K562 (cell line): ENCODE data around the gene DLX2. TPM values are rescaled to one million over a fixed set of nuclear protein-coding genes. Genes with fewer than 3 reads are reported as not detected.

Source experiments
- ATAC-seq: fragments of 200-7000 bp; cut with Tn5 transposase; 3 replicates; pipeline ENCODE4 v1.9.1; 2020; ENCODE audit warnings: moderate library complexity
- BruUV-seq: library from RNA; stranded (reverse); fragments of 400-500 nt; replicated peaks from 2 replicates; lab custom pipeline; 2021; lab: Mats Ljungman, UMichigan
- CTCF ChIA-PET: fragments of 300-600 bp; formaldehyde crosslinking; extraction: SDS; loops from one replicate; lab custom pipeline; 2021; ENCODE audit warnings: low intra/inter-chr PET ratio; lab: Yijun Ruan, JAX
- POLR2A ChIA-PET: fragments of 300-600, 350-650 bp; sonication (Branson Sonifier 250); formaldehyde crosslinking; extraction: SDS; loops from one replicate; lab custom pipeline; 2021; ENCODE audit warnings: antibody characterized with exemption, inconsistent platforms; lab: Yijun Ruan, JAX
- DNase-seq, 4 experiments: peaks; one replicate each; pipeline versions ENCODE4 v3.0.0 to v3.0.0-alpha.2; 2011 to 2018; ENCODE audit warnings: low spot score in 3 of 4, mixed read lengths in 3 of 4; ENCODE audit errors: extremely low read depth in 1 of 4
- FAIRE-seq: peaks from 2 replicates; lab custom pipeline; 2011; peaks lifted over from hg19 to GRCh38; lab: Jason Lieb, UNC
- H2AFZ ChIP-seq: 2 replicates; pipeline ENCODE4 v1.6.0; 2011; ENCODE audit warnings: low read depth, low read length, control low read depth, inconsistent platforms
- H3K27ac ChIP-seq: fragments of 200-600 bp; 3 replicates; pipeline ENCODE4 v1.8.0; 2011; ENCODE audit warnings: low read depth, mild to moderate bottlenecking, control low read depth, inconsistent platforms, low read length, moderate library complexity, mixed read lengths; ENCODE audit errors: extremely low read depth
- H3K27me3 ChIP-seq, 2 experiments: fragments of 300-600 bp in 1 of 2; 2 replicates in 1 of 2; 3 replicates in 1 of 2; pipeline versions ENCODE4 v1.6.0 to v1.8.0; 2011; ENCODE audit warnings: inconsistent platforms in 2 of 2, low read length in 2 of 2, mild to moderate bottlenecking in 1 of 2, mixed read lengths in 1 of 2, moderate library complexity in 1 of 2; ENCODE audit not compliant: control insufficient read depth in 2 of 2, insufficient read depth in 2 of 2
- H3K36me3 ChIP-seq: fragments of 300-600 bp; 3 replicates; pipeline ENCODE4 v1.8.0; 2011; ENCODE audit warnings: mild to moderate bottlenecking, low read length, inconsistent platforms; ENCODE audit not compliant: control insufficient read depth, insufficient read depth
- H3K4me1 ChIP-seq, 2 experiments: fragments of 200-600 bp in 1 of 2; replicated peaks in 1 of 2; 2 replicates in 1 of 2; 3 replicates in 1 of 2; pipeline versions ENCODE4 v1.5.1 to v1.8.0; 2011; ENCODE audit warnings: inconsistent platforms in 2 of 2, low read length in 2 of 2, mild to moderate bottlenecking in 1 of 2, mixed read lengths in 1 of 2, moderate library complexity in 1 of 2; ENCODE audit not compliant: control insufficient read depth in 2 of 2, insufficient read depth in 2 of 2
- H3K4me2 ChIP-seq: 2 replicates; pipeline ENCODE4 v1.6.1; 2011; ENCODE audit warnings: low read length, control low read depth, inconsistent platforms, mixed read lengths; ENCODE audit not compliant: insufficient read depth
- H3K4me3 ChIP-seq: fragments of 200-600 bp; sonication (generic), shearing (Covaris generic); 2 replicates; pipeline ENCODE4 v1.5.1; 2016; ENCODE audit warnings: control low read depth, inconsistent platforms
- H3K79me2 ChIP-seq: fragments of 200-600 bp; 3 replicates; pipeline ENCODE4 v1.8.0; 2011; ENCODE audit warnings: low read length, inconsistent platforms; ENCODE audit not compliant: control insufficient read depth, insufficient read depth
- H3K9ac ChIP-seq, 2 experiments: 2 replicates each; pipeline versions ENCODE4 v1.6.0 to v1.6.1; 2011; ENCODE audit warnings: low read depth in 2 of 2, low read length in 2 of 2, control low read depth in 1 of 2, inconsistent platforms in 1 of 2, mild to moderate bottlenecking in 1 of 2, mixed read lengths in 1 of 2; ENCODE audit not compliant: insufficient read depth in 1 of 2
- H3K9me1 ChIP-seq: one replicate; pipeline ENCODE4 v1.6.0; 2011; ENCODE audit warnings: inconsistent platforms, mild to moderate bottlenecking, low read length, moderate library complexity; ENCODE audit not compliant: control insufficient read depth, insufficient read depth
- H3K9me3 ChIP-seq: replicated peaks from 2 replicates; pipeline ENCODE4 v1.5.1; 2011; ENCODE audit warnings: low read depth, low read length, inconsistent platforms; ENCODE audit not compliant: control insufficient read depth, insufficient read depth
- H4K20me1 ChIP-seq: replicated peaks from 2 replicates; pipeline ENCODE4 v1.6.1; 2011; ENCODE audit warnings: low read length, inconsistent platforms, mixed read lengths; ENCODE audit not compliant: control insufficient read depth, insufficient read depth
- KAT8 ChIP-seq: fragments of 450-650 bp; IDR thresholded peaks from 2 replicates; pipeline ENCODE4 v1.6.1; 2016; ENCODE audit warnings: low read depth, mild to moderate bottlenecking
- MTA2 ChIP-seq: fragments of 450-650 bp; IDR thresholded peaks from 2 replicates; pipeline ENCODE4 v1.6.1; 2016; ENCODE audit warnings: low read depth
- ZFP36 ChIP-seq: fragments of 150-350 bp; IDR thresholded peaks from 2 replicates; pipeline ENCODE4 v1.6.1; 2018; ENCODE audit warnings: low read length, low read depth; ENCODE audit not compliant: partially characterized antibody
- ZNF224 ChIP-seq: sonication (generic); formaldehyde crosslinking; IDR thresholded peaks from 2 replicates; pipeline ENCODE4 v1.8.0; 2022; ENCODE audit warnings: mild to moderate bottlenecking, missing genetic modification reagents
- ZNF274 ChIP-seq: IDR thresholded peaks from 2 replicates; pipeline ENCODE4 v1.6.1; 2011; ENCODE audit warnings: low read depth, mild to moderate bottlenecking, low read length, moderate library complexity, borderline replicate concordance
- WGBS: fragments of 100-300 bp; shearing (Covaris generic); methylation state at CpG from one replicate; pipeline ENCODE4 v1.1.6; 2016; ENCODE audit warnings: low coverage, mixed read lengths; ENCODE audit not compliant: insufficient coverage; ENCODE audit errors: missing lambda C conversion rate; 5-methylcytosine and 5-hydroxymethylcytosine counted together
- in situ Hi-C: fragments of 300-500 bp; cut with MboI; formaldehyde crosslinking; loops from 4 replicates; pipeline ENCODE4 v1.15.0; 2018; ENCODE audit warnings: inconsistent platforms, mixed read lengths
- intact Hi-C: fragments of 100-400 bp; cut with micrococcal nuclease; formaldehyde crosslinking; loops from 2 replicates; pipeline ENCODE4 v1.14.2; 2022
- polyA plus RNA-seq, 8 experiments: library from polyadenylated mRNA; depleted of rRNA in 4 of 8; stranded (reverse) in 5 of 8; unstranded in 3 of 8; fragments of >200 nt; fragmentation: Nextera tagmentation in 2 of 8; fragmentation: Illumina TruSeq in 1 of 8; extraction: Ambion mirVana in 2 of 8; extraction: Trizol in 1 of 8; gene quantifications; 2 replicates each; pipeline versions ENCODE4 v1.2.1 to v1.2.3, GENCODE V29; 2011 to 2014; ENCODE audit warnings: inconsistent platforms in 1 of 8, missing spikeins in 1 of 8
- total RNA-seq, 7 experiments: library from RNA; depleted of rRNA in 6 of 7; stranded (reverse); fragments of >200 nt in 6 of 7; fragmentation: Illumina TruSeq in 2 of 7; extraction: Trizol in 2 of 7; gene quantifications; 2 replicates each; pipeline versions ENCODE4 v1.2.1 to v1.2.3, GENCODE V29; 2011 to 2021; ENCODE audit warnings: low replicate concordance in 1 of 7
- TF ChIP-seq, protein P1 (sequence below), 2 experiments: fragments of 450-650 bp in 1 of 2; sonication (generic) in 1 of 2; formaldehyde crosslinking in 1 of 2; IDR thresholded peaks; 2 replicates each; pipeline versions ENCODE4 v1.7.1 to v1.9.0; 2016 to 2022; ENCODE audit warnings: inconsistent platforms in 1 of 2, mild to moderate bottlenecking in 1 of 2, missing genetic modification reagents in 1 of 2

Gene DLX2
- total and polyA plus RNA-seq, 9 of the 15 experiments (the other 6 are each of a cell fraction or from before 2014, with no cell fraction given), result 0.14 to 4.3 (median 0.86) TPM

GRCh38 chr2:172137943-172138342 lies 35.2 kb upstream of the DLX2 start:
- ChIA-PET CTCF (no interaction called here), POLR2A (interaction anchor here (0.7 kb wide), 1 partner anchor 33 kb away, joined by 3 read pairs; no protein-coding TSS in a partner anchor)
- Histone ChIP-seq H3K27ac (no peak overlapping the region), H4K20me1 (no peaks in the 10 kb centered on the region)
- 0% methylated on average over 2 of the region's 2 CpGs for WGBS
- FAIRE-seq, result no peak
- no peak for TF ChIP-seq MTA2
- TF ChIP-seq KAT8, result no peak
- TF ChIP-seq, protein P1, sequence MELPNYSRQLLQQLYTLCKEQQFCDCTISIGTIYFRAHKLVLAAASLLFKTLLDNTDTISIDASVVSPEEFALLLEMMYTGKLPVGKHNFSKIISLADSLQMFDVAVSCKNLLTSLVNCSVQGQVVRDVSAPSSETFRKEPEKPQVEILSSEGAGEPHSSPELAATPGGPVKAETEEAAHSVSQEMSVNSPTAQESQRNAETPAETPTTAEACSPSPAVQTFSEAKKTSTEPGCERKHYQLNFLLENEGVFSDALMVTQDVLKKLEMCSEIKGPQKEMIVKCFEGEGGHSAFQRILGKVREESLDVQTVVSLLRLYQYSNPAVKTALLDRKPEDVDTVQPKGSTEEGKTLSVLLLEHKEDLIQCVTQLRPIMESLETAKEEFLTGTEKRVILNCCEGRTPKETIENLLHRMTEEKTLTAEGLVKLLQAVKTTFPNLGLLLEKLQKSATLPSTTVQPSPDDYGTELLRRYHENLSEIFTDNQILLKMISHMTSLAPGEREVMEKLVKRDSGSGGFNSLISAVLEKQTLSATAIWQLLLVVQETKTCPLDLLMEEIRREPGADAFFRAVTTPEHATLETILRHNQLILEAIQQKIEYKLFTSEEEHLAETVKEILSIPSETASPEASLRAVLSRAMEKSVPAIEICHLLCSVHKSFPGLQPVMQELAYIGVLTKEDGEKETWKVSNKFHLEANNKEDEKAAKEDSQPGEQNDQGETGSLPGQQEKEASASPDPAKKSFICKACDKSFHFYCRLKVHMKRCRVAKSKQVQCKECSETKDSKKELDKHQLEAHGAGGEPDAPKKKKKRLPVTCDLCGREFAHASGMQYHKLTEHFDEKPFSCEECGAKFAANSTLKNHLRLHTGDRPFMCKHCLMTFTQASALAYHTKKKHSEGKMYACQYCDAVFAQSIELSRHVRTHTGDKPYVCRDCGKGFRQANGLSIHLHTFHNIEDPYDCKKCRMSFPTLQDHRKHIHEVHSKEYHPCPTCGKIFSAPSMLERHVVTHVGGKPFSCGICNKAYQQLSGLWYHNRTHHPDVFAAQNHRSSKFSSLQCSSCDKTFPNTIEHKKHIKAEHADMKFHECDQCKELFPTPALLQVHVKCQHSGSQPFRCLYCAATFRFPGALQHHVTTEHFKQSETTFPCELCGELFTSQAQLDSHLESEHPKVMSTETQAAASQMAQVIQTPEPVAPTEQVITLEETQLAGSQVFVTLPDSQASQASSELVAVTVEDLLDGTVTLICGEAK (IDR thresholded peaks at IDR 0.05), result 0 out of 2 replicates have a peak, but pooled peaks have one; percentile 33
- TF ChIP-seq, protein P1 (CRISPR knock-in tag; IDR thresholded peaks at IDR 0.05), result no peak
- no peak for TF ChIP-seq ZNF224 (CRISPR knock-in tag)
- TF ChIP-seq ZFP36, result no peak
- no peak for TF ChIP-seq ZNF274
- TF ChIP-seq, all 486 proteins: peak for 1
- Histone ChIP-seq H3K4me3 (no peak overlapping the region), H3K79me2 (no peaks in the 10 kb centered on the region), H3K4me2 (no peak overlapping the region), H3K9ac (no peak overlapping the region), H3K27me3 (peaks cover 0 to 2% of the 10 kb centered on the region in 2 experiments; a peak in 1 of 5 replicates), H3K36me3 (no peaks in the 10 kb centered on the region), H3K4me1 (no peaks in the 10 kb centered on the region), H2AFZ (no peak overlapping the region), H3K9me3 (no peaks in the 10 kb centered on the region), H3K9me1 (no peaks in the 10 kb centered on the region)
- ATAC-seq, result no peak
- no TSS peak for BruUV-seq
- in situ Hi-C loops, result no loop called here
- intact Hi-C loops, result no loop called here
- no peak for DNase-seq
